ENCODE results near the gene NDUFV1.
"Not testable (repeated sequence)": the region's sequence is repeated elsewhere in the genome, so short reads cannot be mapped to it uniquely, and the experiment has no call there.

NDUFV1 gene

GRCh38 chr11:67562963-67563704 lies 43.6 kb upstream of the NDUFV1 start:
- peaks cover 97% of the 10 kb centered on the region for H3K27me3 ChIP-seq (replicated peaks; ENCODE audit: insufficient read depth, low read length)
- H2AFZ ChIP-seq (ENCODE audit: low read length): no peak overlapping the region
- H3K9me2 ChIP-seq (replicated peaks; ENCODE audit: insufficient read depth, low read length): no peaks in the 10 kb centered on the region
- H3K9me3 ChIP-seq (replicated peaks; ENCODE audit: insufficient read depth, low read length): no peaks in the 10 kb centered on the region
- H3K4me3 ChIP-seq (ENCODE audit: low read length): no peak overlapping the region
- H3K4me1 ChIP-seq (ENCODE audit: low read length): no peaks in the 10 kb centered on the region
- H3F3A ChIP-seq (ENCODE audit: insufficient read depth, low read length): 0 out of 2 replicates have a peak, but pooled peaks cover 4% of the 10 kb centered on the region
- H3K27ac ChIP-seq (ENCODE audit: low read length): no peak overlapping the region
- DNase-seq: no peak
- no peak overlapping the region for H3K9ac ChIP-seq (ENCODE audit: low read length)
- H3K79me2 ChIP-seq (ENCODE audit: low read length): no peaks in the 10 kb centered on the region
- H3K36me3 ChIP-seq (replicated peaks; ENCODE audit: insufficient read depth, low read length): no peaks in the 10 kb centered on the region
- TF ChIP-seq EZH2phosphoT487 (IDR thresholded peaks at IDR 0.05; ENCODE audit: low read length) (no peak), EZH2 (optimal IDR thresholded peaks at IDR 0.05; ENCODE audit: low read depth, low read length) (no peak), CTCF (IDR thresholded peaks at IDR 0.05; ENCODE audit: low read length) (no peak)
- 0 out of 2 replicates have a peak, but pooled peaks cover 3% of the 10 kb centered on the region for H4K20me1 ChIP-seq (ENCODE audit: insufficient read depth, low read length)
- H3K4me2 ChIP-seq (ENCODE audit: low read depth, low read length): no peak overlapping the region

- H3K9ac ChIP-seq (ENCODE audit: low read length); H3K36me3 ChIP-seq (replicated peaks; ENCODE audit: insufficient read depth, low read length); DNase-seq; H3K4me3 ChIP-seq (ENCODE audit: low read length); H3K9me3 ChIP-seq (replicated peaks; ENCODE audit: insufficient read depth, low read length); H3K79me2 ChIP-seq (ENCODE audit: low read length); H3K9me2 ChIP-seq (replicated peaks; ENCODE audit: insufficient read depth, low read length); H3K4me2 ChIP-seq (ENCODE audit: low read depth, low read length); H3F3A ChIP-seq (ENCODE audit: insufficient read depth, low read length); H3K27ac ChIP-seq (ENCODE audit: low read length); H3K4me1 ChIP-seq (ENCODE audit: low read length); H4K20me1 ChIP-seq (ENCODE audit: insufficient read depth, low read length); H2AFZ ChIP-seq (ENCODE audit: low read length): not testable (repeated sequence)
- peaks cover 95% of the 10 kb centered on the region for H3K27me3 ChIP-seq (replicated peaks; ENCODE audit: insufficient read depth, low read length)
Observed at GRCh38 chr11:67563705-67564114, 43.0 kb upstream of the NDUFV1 start.

GRCh38 chr11:67564230-67564629 lies 42.5 kb upstream of the NDUFV1 start:
- Histone ChIP-seq H3K4me2 (ENCODE audit: low read depth, low read length) (no peak overlapping the region), H3K79me2 (ENCODE audit: low read length) (no peaks in the 10 kb centered on the region), H3K27me3 (replicated peaks; ENCODE audit: insufficient read depth, low read length) (peaks cover 89% of the 10 kb centered on the region), H3K27ac (ENCODE audit: low read length) (no peak overlapping the region), H2AFZ (ENCODE audit: low read length) (no peak overlapping the region), H4K20me1 (ENCODE audit: insufficient read depth, low read length) (0 out of 2 replicates have a peak, but pooled peaks cover 3% of the 10 kb centered on the region), H3F3A (ENCODE audit: insufficient read depth, low read length) (0 out of 2 replicates have a peak, but pooled peaks cover 4% of the 10 kb centered on the region), H3K36me3 (replicated peaks; ENCODE audit: insufficient read depth, low read length) (no peaks in the 10 kb centered on the region), H3K4me3 (ENCODE audit: low read length) (no peak overlapping the region), H3K9me3 (replicated peaks; ENCODE audit: insufficient read depth, low read length) (no peaks in the 10 kb centered on the region), H3K9me2 (replicated peaks; ENCODE audit: insufficient read depth, low read length) (no peaks in the 10 kb centered on the region), H3K4me1 (ENCODE audit: low read length) (no peaks in the 10 kb centered on the region), H3K9ac (ENCODE audit: low read length) (no peak overlapping the region)
- no peak for DNase-seq
- TF ChIP-seq EZH2phosphoT487 (IDR thresholded peaks at IDR 0.05; ENCODE audit: low read length): no peak
- TF ChIP-seq CTCF (IDR thresholded peaks at IDR 0.05; ENCODE audit: low read length): no peak
- no peak for TF ChIP-seq EZH2 (optimal IDR thresholded peaks at IDR 0.05; ENCODE audit: low read depth, low read length)

- no peaks in the 10 kb centered on the region for H4K20me1 ChIP-seq (ENCODE audit: insufficient read depth, low read length)
- H3K9me3 ChIP-seq (replicated peaks; ENCODE audit: insufficient read depth, low read length): no peaks in the 10 kb centered on the region
- H2AFZ ChIP-seq (ENCODE audit: low read length): no peak overlapping the region
- H3F3A ChIP-seq (ENCODE audit: insufficient read depth, low read length): no peaks in the 10 kb centered on the region
- peaks cover 68% of the 10 kb centered on the region for H3K27me3 ChIP-seq (replicated peaks; ENCODE audit: insufficient read depth, low read length)
- DNase-seq: no peak
- H3K27ac ChIP-seq (ENCODE audit: low read length): no peak overlapping the region
- H3K9ac ChIP-seq (ENCODE audit: low read length): no peak overlapping the region
- no peaks in the 10 kb centered on the region for H3K36me3 ChIP-seq (replicated peaks; ENCODE audit: insufficient read depth, low read length)
- no peak overlapping the region for H3K4me3 ChIP-seq (ENCODE audit: low read length)
- no peaks in the 10 kb centered on the region for H3K4me1 ChIP-seq (ENCODE audit: low read length)
- no peaks in the 10 kb centered on the region for H3K9me2 ChIP-seq (replicated peaks; ENCODE audit: insufficient read depth, low read length)
- no peak for TF ChIP-seq CTCF (IDR thresholded peaks at IDR 0.05; ENCODE audit: low read length)
- H3K4me2 ChIP-seq (ENCODE audit: low read depth, low read length): no peak overlapping the region
- H3K79me2 ChIP-seq (ENCODE audit: low read length): no peaks in the 10 kb centered on the region
Observed at GRCh38 chr11:67571443-67571842, 35.3 kb upstream of the NDUFV1 start.

Measured in MM.1S (cell line).